Loucy (cell line): Measurements from ENCODE around the gene CYTH1.

Source experiments
- EZH2phosphoT487 ChIP-seq: fragments of 200-600 bp; IDR thresholded peaks from 2 replicates; pipeline ENCODE4 v1.6.1; 2018; ENCODE audit warnings: antibody characterized with exemption, mild to moderate bottlenecking, moderate library complexity, borderline replicate concordance
- TF ChIP-seq, protein P1 (sequence below): fragments of 200-600 bp; sonication (generic); conservative IDR thresholded peaks from 2 replicates; pipeline ENCODE4 v1.5.1; 2014; ENCODE audit warnings: mild to moderate bottlenecking, antibody characterized with exemption, low read length

DNA sequence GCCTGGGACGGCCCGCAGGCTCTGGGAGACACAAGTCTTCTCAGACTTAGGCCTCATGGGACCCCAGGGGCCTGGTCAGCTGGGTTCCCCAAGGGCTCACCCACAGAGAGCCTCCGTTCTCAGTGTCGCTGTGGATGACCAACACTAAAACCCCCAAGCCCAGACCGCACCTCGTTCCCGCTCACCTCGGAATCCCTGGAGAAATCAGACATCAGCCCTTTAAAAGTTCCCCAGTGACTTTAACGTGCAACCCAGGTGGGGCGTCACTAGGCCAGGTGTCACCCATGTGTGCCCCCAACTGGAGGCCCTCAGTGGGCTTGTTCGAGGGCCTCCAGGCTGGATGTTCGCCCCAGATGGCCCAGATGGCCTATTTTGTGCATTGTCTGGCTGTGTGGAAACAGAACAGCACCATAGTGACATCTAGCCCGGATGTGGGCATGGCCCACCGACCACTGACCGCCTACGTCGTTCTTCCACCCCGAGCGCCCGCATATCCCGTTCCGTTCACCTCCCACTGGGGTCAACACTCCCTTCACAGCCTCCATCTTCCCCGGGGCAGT is 152.6 kb downstream of the CYTH1 start:
- TF ChIP-seq, protein P1, sequence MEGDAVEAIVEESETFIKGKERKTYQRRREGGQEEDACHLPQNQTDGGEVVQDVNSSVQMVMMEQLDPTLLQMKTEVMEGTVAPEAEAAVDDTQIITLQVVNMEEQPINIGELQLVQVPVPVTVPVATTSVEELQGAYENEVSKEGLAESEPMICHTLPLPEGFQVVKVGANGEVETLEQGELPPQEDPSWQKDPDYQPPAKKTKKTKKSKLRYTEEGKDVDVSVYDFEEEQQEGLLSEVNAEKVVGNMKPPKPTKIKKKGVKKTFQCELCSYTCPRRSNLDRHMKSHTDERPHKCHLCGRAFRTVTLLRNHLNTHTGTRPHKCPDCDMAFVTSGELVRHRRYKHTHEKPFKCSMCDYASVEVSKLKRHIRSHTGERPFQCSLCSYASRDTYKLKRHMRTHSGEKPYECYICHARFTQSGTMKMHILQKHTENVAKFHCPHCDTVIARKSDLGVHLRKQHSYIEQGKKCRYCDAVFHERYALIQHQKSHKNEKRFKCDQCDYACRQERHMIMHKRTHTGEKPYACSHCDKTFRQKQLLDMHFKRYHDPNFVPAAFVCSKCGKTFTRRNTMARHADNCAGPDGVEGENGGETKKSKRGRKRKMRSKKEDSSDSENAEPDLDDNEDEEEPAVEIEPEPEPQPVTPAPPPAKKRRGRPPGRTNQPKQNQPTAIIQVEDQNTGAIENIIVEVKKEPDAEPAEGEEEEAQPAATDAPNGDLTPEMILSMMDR: no peak
- no peak for TF ChIP-seq EZH2phosphoT487
